ENCODE data around the gene GRK3.

GRCh38 chr22:25698461-25698860, 134.0 kb downstream of the GRK3 start:
- TF ChIP-seq POLR2A (IDR thresholded peaks at IDR 0.05; ENCODE audit: low read depth, low read length) (no peak), CTCF (conservative IDR thresholded peaks at IDR 0.05; ENCODE audit: low read depth, low read length) (no peak), MAZ (IDR thresholded peaks at IDR 0.05; ENCODE audit: borderline replicate concordance, low read depth, low read length) (no peak), RCOR1 (IDR thresholded peaks at IDR 0.05; ENCODE audit: insufficient replicate concordance, low read length) (no peak), SMC3 (IDR thresholded peaks at IDR 0.05; ENCODE audit: low read depth, low read length) (no peak), BHLHE40 (IDR thresholded peaks at IDR 0.05; ENCODE audit: low read depth, low read length) (no peak), NFE2L2 (IDR thresholded peaks at IDR 0.05; ENCODE audit: low read depth, low read length) (no peak), MXI1 (IDR thresholded peaks at IDR 0.05; ENCODE audit: borderline replicate concordance, low read depth, low read length) (no peak), RAD21 (IDR thresholded peaks at IDR 0.05; ENCODE audit: low read length) (no peak)

Data from IMR-90 (cell line).